Measurements from ENCODE around the gene ZSCAN16. TPM values are rescaled to one million over a fixed set of nuclear protein-coding genes. Genes with fewer than 3 reads are reported as not detected.
A peak's percentile ranks its signal among the peaks of the same experiment; 100 is the strongest.

Gene ZSCAN16
- total and polyA plus RNA-seq, 8 donors, result 3.0 to 12.0 (median 10.2) TPM

- peak overlapping the region; percentile 79 to 80 for H3K4me3 ChIP-seq
- no peaks in the 10 kb centered on the region for H3K9me3 ChIP-seq
- no peaks in the 10 kb centered on the region for H3K27me3 ChIP-seq
- peak overlapping the region; percentile 93 to 96 for H3K27ac ChIP-seq
- ATAC-seq (peak; percentile 4), DNase-seq (no peak)
- TF ChIP-seq CTCF (IDR thresholded peaks at IDR 0.05), result no peak
- H3K4me1 ChIP-seq, result peaks cover under 1 to 45% of the 10 kb centered on the region in 2 donors
- H3K36me3 ChIP-seq, result no peaks in the 10 kb centered on the region
- intact Hi-C loops (cut with DNase I), result no loop called here
These were observed 13.1 kb downstream of the ZSCAN16 start for GRCh38 chr6:28137505-28137981.

- H3K9me3 ChIP-seq, result no peaks in the 10 kb centered on the region
- H3K27me3 ChIP-seq, result no peaks in the 10 kb centered on the region
- H3K4me1 ChIP-seq, result peaks cover 6 to 53% of the 10 kb centered on the region in 2 donors
- no peak for TF ChIP-seq CTCF (IDR thresholded peaks at IDR 0.05)
- ATAC-seq, result no peak
- H3K27ac ChIP-seq, result no peak overlapping the region
- no peaks in the 10 kb centered on the region for H3K36me3 ChIP-seq
- DNase-seq, result no peak
- intact Hi-C loops (cut with DNase I), result no loop called here
- peak overlapping the region in 1 of 2 donors; percentile 12 for H3K4me3 ChIP-seq
These were observed 15.6 kb downstream of the ZSCAN16 start for GRCh38 chr6:28139860-28140543.

GRCh38 chr6:28140616-28141015, 16.2 kb downstream of the ZSCAN16 start:
- Histone ChIP-seq H3K9me3 (no peaks in the 10 kb centered on the region), H3K27me3 (no peaks in the 10 kb centered on the region), H3K27ac (no peak overlapping the region), H3K4me1 (peaks cover 6 to 47% of the 10 kb centered on the region in 2 donors), H3K4me3 (peak overlapping the region in 1 of 2 donors; percentile 12), H3K36me3 (no peaks in the 10 kb centered on the region)
- TF ChIP-seq CTCF (IDR thresholded peaks at IDR 0.05), result no peak
- no peak for DNase-seq
- intact Hi-C loops (cut with DNase I), result no loop called here
- ATAC-seq, result no peak

DNA sequence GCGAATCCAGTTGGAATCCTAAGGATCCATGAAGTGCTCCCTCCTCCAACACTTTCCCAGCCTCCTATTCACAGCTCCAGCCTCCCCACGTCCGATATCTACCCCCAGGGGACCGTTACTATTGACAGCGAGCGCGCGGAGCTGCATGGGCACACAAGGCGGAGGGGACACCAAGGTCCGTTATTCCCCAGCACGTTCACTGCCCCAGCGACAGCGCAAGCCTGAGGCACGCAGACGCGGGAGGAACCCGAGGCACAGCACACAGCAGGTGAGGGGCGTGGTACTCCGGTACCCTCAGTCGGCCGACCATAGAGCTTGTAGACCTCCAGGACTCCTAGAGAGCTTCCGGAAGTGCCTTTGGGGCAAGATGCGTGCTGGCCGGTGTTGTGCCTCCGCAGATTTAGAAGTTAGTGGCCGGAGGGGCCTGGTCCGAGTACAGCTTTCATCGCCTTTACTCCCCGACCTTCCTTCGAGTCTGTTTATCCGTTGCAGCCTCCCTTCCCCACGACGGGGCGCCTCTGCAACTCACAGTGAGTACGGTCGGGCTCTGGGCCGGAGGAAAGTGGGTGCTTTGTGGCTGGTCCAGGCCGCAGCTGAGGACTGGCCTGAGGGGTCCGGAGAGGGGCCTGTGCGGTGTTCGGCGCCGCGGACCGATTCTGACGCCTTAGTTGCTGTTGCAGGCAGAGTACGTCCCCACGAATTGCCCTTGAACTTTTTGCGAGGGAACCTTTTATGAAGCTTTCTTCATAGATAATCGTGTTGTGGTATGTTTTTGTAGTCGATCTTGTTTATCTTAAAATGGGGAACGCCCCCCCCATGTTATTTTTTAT, 17.3 kb downstream of the ZSCAN16 start, which contains the start of gene ZKSCAN8:
Gene ZKSCAN8 (plus strand): TSS at position 384 of the 830 bp plus-strand sequence. CDS start 6,525 bp downstream, outside the sequence.
- peaks cover 0 to 7% of the 10 kb centered on the region in 2 donors for H3K36me3 ChIP-seq
- no peak for TF ChIP-seq CTCF (IDR thresholded peaks at IDR 0.05)
- intact Hi-C loops (cut with DNase I), result no loop called here
- ATAC-seq (peak; percentile 91), DNase-seq (peak; percentile 82 to 92 (median 83))
- H3K9me3 ChIP-seq, result no peaks in the 10 kb centered on the region
- H3K4me3 ChIP-seq, result peak within 1 kb of the TSS; percentile 74 to 80
- peaks cover 6 to 39% of the 10 kb centered on the region in 2 donors for H3K4me1 ChIP-seq
- H3K27me3 ChIP-seq, result no peaks in the 10 kb centered on the region
- H3K27ac ChIP-seq, result peak within 1 kb of the TSS; percentile 55 to 70

GRCh38 chr6:28142446-28142845, 18.0 kb downstream of the ZSCAN16 start:
- peaks cover 6 to 37% of the 10 kb centered on the region in 2 donors for H3K4me1 ChIP-seq
- no peaks in the 10 kb centered on the region for H3K27me3 ChIP-seq
- H3K36me3 ChIP-seq, result peaks cover 0 to 7% of the 10 kb centered on the region in 2 donors
- DNase-seq (no peak), ATAC-seq (no peak)
- H3K9me3 ChIP-seq, result no peaks in the 10 kb centered on the region
- no peak for TF ChIP-seq CTCF (IDR thresholded peaks at IDR 0.05)
- intact Hi-C loops (cut with DNase I), result no loop called here
- no peak overlapping the region for H3K27ac ChIP-seq
- peak overlapping the region; percentile 74 to 80 for H3K4me3 ChIP-seq

All from left lung (tissue), 10 donors.